HG02943 (cell line): Measurements from ENCODE around the gene KCTD12.

Source experiments
- ATAC-seq: cut with Tn5 transposase; IDR thresholded peaks from one replicate; pipeline ENCODE4 v1.9.1; 2021; ENCODE audit warnings: mild to moderate bottlenecking, low read depth, moderate library complexity; ENCODE audit not compliant: unreplicated experiment

KCTD12 gene

GRCh38 chr13:76861859-76862258 lies 24.3 kb downstream of the KCTD12 start:
- ATAC-seq: no peak

- no peak for ATAC-seq
Observed at GRCh38 chr13:76860706-76861105, 25.5 kb downstream of the KCTD12 start.

GRCh38 chr13:76854894-76855293 lies 31.3 kb downstream of the KCTD12 start:
- no peak for ATAC-seq

GRCh38 chr13:76853921-76854608 lies 32.1 kb downstream of the KCTD12 start:
- ATAC-seq: no peak

- no peak for ATAC-seq
Observed at GRCh38 chr13:76853481-76853880, 32.7 kb downstream of the KCTD12 start.

- ATAC-seq: no peak
Observed at GRCh38 chr13:76852986-76853385, 33.2 kb downstream of the KCTD12 start.

GRCh38 chr13:76851961-76852360 lies 34.2 kb downstream of the KCTD12 start:
- no peak for ATAC-seq

GRCh38 chr13:76849493-76849892 lies 36.7 kb downstream of the KCTD12 start:
- no peak for ATAC-seq

- no peak for ATAC-seq
Observed at GRCh38 chr13:76848596-76848995, 37.6 kb downstream of the KCTD12 start.

- ATAC-seq: no peak
Observed at GRCh38 chr13:76846363-76846762, 39.8 kb downstream of the KCTD12 start.

- ATAC-seq: no peak
Observed at GRCh38 chr13:76845865-76846264, 40.3 kb downstream of the KCTD12 start.

- ATAC-seq: no peak
Observed at GRCh38 chr13:76845367-76845766, 40.8 kb downstream of the KCTD12 start.

- ATAC-seq: no peak
Observed at GRCh38 chr13:76837801-76838200, 48.4 kb downstream of the KCTD12 start.

GRCh38 chr13:76836311-76836710 lies 49.9 kb downstream of the KCTD12 start:
- no peak for ATAC-seq

GRCh38 chr13:76833441-76833954 lies 52.7 kb downstream of the KCTD12 start:
- ATAC-seq: no peak

- ATAC-seq: no peak
Observed at GRCh38 chr13:76832258-76832988, 53.8 kb downstream of the KCTD12 start.

- ATAC-seq: no peak
Observed at GRCh38 chr13:76830805-76831204, 55.4 kb downstream of the KCTD12 start.
